B cell (primary cell): ENCODE results near the gene TMEM164. TPM values are rescaled to one million over a fixed set of nuclear protein-coding genes. Genes with fewer than 3 reads are reported as not detected.
"Not testable (repeated sequence)": the region's sequence is repeated elsewhere in the genome, so short reads cannot be mapped to it uniquely, and the experiment has no call there.

Experiments
- ATAC-seq: fragments of 200-7000 bp; cut with Tn5 transposase; one replicate; pipeline ENCODE4 v1.10.0; 2021; ENCODE audit warnings: low read depth, mild to moderate bottlenecking, moderate number of reproducible peaks, moderate library complexity
- CTCF ChIA-PET: fragments of 350-600 bp; sonication (Branson Sonifier 250); formaldehyde crosslinking; loops from one replicate; lab custom pipeline; 2021; ENCODE audit warnings: antibody characterized with exemption, inconsistent platforms; lab: Charles Lee
- POLR2A ChIA-PET: fragments of 350-600 bp; sonication (Branson Sonifier 250); formaldehyde crosslinking; loops from one replicate; lab custom pipeline; 2021; ENCODE audit warnings: antibody characterized with exemption; lab: Charles Lee
- DNase-seq: peaks from one replicate; pipeline ENCODE4 v3.0.0; 2013
- H2AFZ ChIP-seq: 2 replicates; pipeline ENCODE4 v1.6.1; 2012; ENCODE audit warnings: mild to moderate bottlenecking, low read depth, low read length; ENCODE audit not compliant: insufficient read depth, poor library complexity, severe bottlenecking
- H3K27ac ChIP-seq, 2 donors: 1 replicate in 1 of 2; 2 replicates in 1 of 2; pipeline ENCODE4 v1.5.1; 2012 to 2013; ENCODE audit warnings: low read length in 2 of 2, mild to moderate bottlenecking in 2 of 2, moderate library complexity in 1 of 2
- H3K27me3 ChIP-seq, 4 experiments: fragments of 200-600 bp in 1 of 4; sonication (generic) in 1 of 4; replicated peaks in 1 of 4; 1 replicate in 2 of 4; 2 replicates in 2 of 4; pipeline versions ENCODE4 v1.6.1 to v1.7.0; 2013 to 2016; ENCODE audit warnings: low read length in 3 of 4, mild to moderate bottlenecking in 2 of 4, mixed read lengths in 1 of 4, moderate library complexity in 1 of 4; ENCODE audit not compliant: insufficient read depth in 4 of 4, control insufficient read depth in 3 of 4; ENCODE audit errors: control extremely low read depth in 1 of 4
- H3K36me3 ChIP-seq, 2 experiments: replicated peaks in 1 of 2; 1 replicate in 1 of 2; 2 replicates in 1 of 2; pipeline versions ENCODE4 v1.6.1 to v1.7.1; 2013; ENCODE audit warnings: low read length in 1 of 2; ENCODE audit not compliant: insufficient read depth in 2 of 2, control insufficient read depth in 1 of 2; ENCODE audit errors: control extremely low read depth in 1 of 2, extremely low read depth in 1 of 2
- H3K4me1 ChIP-seq, 2 donors: fragments of 200-600 bp in 1 of 2; sonication (generic) in 1 of 2; 1 replicate in 1 of 2; 2 replicates in 1 of 2; pipeline versions ENCODE4 v1.5.1 to v1.6.1; 2013 to 2017; ENCODE audit warnings: low read length in 2 of 2; ENCODE audit not compliant: control insufficient read depth in 2 of 2, insufficient read depth in 2 of 2
- H3K4me2 ChIP-seq: replicated peaks from 2 replicates; pipeline ENCODE3; 2012; ENCODE audit warnings: mild to moderate bottlenecking, low read depth, low read length; ENCODE audit not compliant: poor library complexity, severe bottlenecking
- H3K4me3 ChIP-seq, 5 experiments: fragments of 200-600 bp in 1 of 5; sonication (generic) in 1 of 5; 1 replicate in 3 of 5; 2 replicates in 2 of 5; pipeline versions ENCODE4 v1.5.1 to v1.7.0; 2011 to 2016; ENCODE audit warnings: low read length in 4 of 5, mild to moderate bottlenecking in 4 of 5, low read depth in 2 of 5, control low read depth in 1 of 5, moderate library complexity in 1 of 5; ENCODE audit not compliant: insufficient read depth in 1 of 5; ENCODE audit errors: control extremely low read depth in 1 of 5, extremely low read depth in 1 of 5
- H3K79me2 ChIP-seq: fragments of 200-600 bp; sonication (generic); one replicate; pipeline ENCODE4 v1.6.0; 2016; ENCODE audit warnings: low read length; ENCODE audit not compliant: control insufficient read depth, insufficient read depth
- H3K9ac ChIP-seq: fragments of 200-600 bp; sonication (generic); 2 replicates; pipeline ENCODE4 v1.6.1; 2017; ENCODE audit warnings: mild to moderate bottlenecking, low read length, moderate library complexity
- H3K9me3 ChIP-seq, 3 donors: one replicate each; pipeline versions ENCODE4 v1.6.1 to v1.7.1; 2013; ENCODE audit warnings: low read length in 2 of 3; ENCODE audit not compliant: control insufficient read depth in 2 of 3, insufficient read depth in 1 of 3; ENCODE audit errors: control extremely low read depth in 1 of 3
- H4K20me1 ChIP-seq: 2 replicates; pipeline ENCODE4 v1.6.0; 2012; ENCODE audit warnings: mild to moderate bottlenecking, low read length; ENCODE audit not compliant: insufficient read depth, control insufficient read depth, poor library complexity, severe bottlenecking
- H3K27ac Mint-ChIP-seq: one replicate; pipeline ENCODE4 v1.8.0; 2021; ENCODE audit warnings: mixed read lengths
- H3K27me3 Mint-ChIP-seq: one replicate; pipeline ENCODE4 v1.8.0; 2021; ENCODE audit warnings: mixed read lengths
- H3K4me1 Mint-ChIP-seq: one replicate; pipeline ENCODE4 v1.8.0; 2021; ENCODE audit warnings: mixed read lengths
- H3K4me3 Mint-ChIP-seq: one replicate; pipeline ENCODE4 v1.8.0; 2021; ENCODE audit warnings: mixed read lengths
- H3K9me3 Mint-ChIP-seq: one replicate; pipeline ENCODE4 v1.8.0; 2022; ENCODE audit warnings: mixed read lengths; ENCODE audit not compliant: insufficient read depth
- CTCF ChIP-seq: fragments of 200-600 bp; IDR thresholded peaks from one replicate; pipeline ENCODE4 v1.8.0; 2022; ENCODE audit warnings: antibody characterized with exemption, mild to moderate bottlenecking
- EZH2 ChIP-seq: IDR thresholded peaks from 2 replicates; pipeline ENCODE4 v1.6.1; 2012; ENCODE audit warnings: borderline replicate concordance, low read depth, mild to moderate bottlenecking, moderate library complexity, low read length; ENCODE audit not compliant: insufficient read depth, poor library complexity, severe bottlenecking
- WGBS: methylation state at CpG from one replicate; pipeline ENCODE4 v1.1.5; 2013; ENCODE audit warnings: missing lambda C conversion rate; ENCODE audit not compliant: insufficient coverage; 5-methylcytosine and 5-hydroxymethylcytosine counted together
- intact Hi-C: fragments of 100-400 bp; cut with micrococcal nuclease; formaldehyde crosslinking; loops from one replicate; pipeline ENCODE4 v1.10.0; 2022
- polyA plus RNA-seq: library from polyadenylated mRNA; depleted of rRNA; stranded (reverse); fragments of >200 nt; gene quantifications from 2 replicates; pipeline ENCODE4 v1.2.3, GENCODE V29; 2012
- total RNA-seq, 2 donors: library from RNA; stranded (reverse); fragments of 120-200 nt in 1 of 2; gene quantifications; 1 replicate in 1 of 2; 2 replicates in 1 of 2; pipeline versions ENCODE4 v1.2.3 to v1.2.4, GENCODE V29; 2013 to 2022

The TMEM164 gene
- total and polyA plus RNA-seq, 2 donors (not counting 1 experiment from before 2014, with no cell fraction given): 9.4 to 26.6 TPM

GRCh38 chrX:109967156-109967555, 35.8 kb upstream of the TMEM164 start:
- no CpG with 5 or more reads among the region's 3 CpGs for WGBS
- H3K79me2 ChIP-seq: no peaks in the 10 kb centered on the region
- Mint-ChIP-seq H3K9me3 (no peaks in the 10 kb centered on the region), H3K4me3 (no peak overlapping the region), H3K27ac (no peak overlapping the region), H3K27me3 (peaks cover 10% of the 10 kb centered on the region), H3K4me1 (no peaks in the 10 kb centered on the region)
- H4K20me1 ChIP-seq: no peaks in the 10 kb centered on the region
- DNase-seq: no peak
- no peaks in the 10 kb centered on the region for H3K9me3 ChIP-seq
- no peak overlapping the region for H3K4me3 ChIP-seq
- H3K36me3 ChIP-seq: no peaks in the 10 kb centered on the region
- no peaks in the 10 kb centered on the region for H3K4me1 ChIP-seq
- TF ChIP-seq CTCF: no peak
- TF ChIP-seq EZH2: no peak
- H3K27ac ChIP-seq: no peak overlapping the region
- intact Hi-C loops: no loop called here
- ChIA-PET CTCF (no interaction called here), POLR2A (no interaction called here)
- no peak overlapping the region for H2AFZ ChIP-seq
- no peak overlapping the region for H3K4me2 ChIP-seq
- H3K9ac ChIP-seq: no peak overlapping the region
- no peaks in the 10 kb centered on the region for H3K27me3 ChIP-seq
- ATAC-seq: no peak

GRCh38 chrX:109970841-109971240, 32.1 kb upstream of the TMEM164 start:
- WGBS: 100% methylated on average over 4 of the region's 4 CpGs

More at GRCh38 chrX:109970841-109971240, 32.1 kb upstream of the TMEM164 start:
- H3K27me3 ChIP-seq, H2AFZ ChIP-seq, H3K4me2 ChIP-seq, CTCF ChIA-PET, H3K79me2 ChIP-seq, H3K27ac Mint-ChIP-seq, H3K4me3 Mint-ChIP-seq, intact Hi-C loops, POLR2A ChIA-PET, H3K9me3 Mint-ChIP-seq, ATAC-seq, H4K20me1 ChIP-seq, DNase-seq, H3K9me3 ChIP-seq, H3K36me3 ChIP-seq, H3K27ac ChIP-seq, H3K4me1 ChIP-seq, H3K9ac ChIP-seq, H3K4me3 ChIP-seq, H3K27me3 Mint-ChIP-seq, H3K4me1 Mint-ChIP-seq: not testable (repeated sequence)
